Eye (tissue), 1 donor: ENCODE data around the gene SCAP.
A peak's percentile ranks its signal among the peaks of the same experiment; 100 is the strongest.
"Not testable (repeated sequence)": the region's sequence is repeated elsewhere in the genome, so short reads cannot be mapped to it uniquely, and the experiment has no call there.

Experiments used
- DNase-seq: peaks from one replicate; pipeline ENCODE4 v3.0.0-alpha.2; 2015

SCAP gene

DNA sequence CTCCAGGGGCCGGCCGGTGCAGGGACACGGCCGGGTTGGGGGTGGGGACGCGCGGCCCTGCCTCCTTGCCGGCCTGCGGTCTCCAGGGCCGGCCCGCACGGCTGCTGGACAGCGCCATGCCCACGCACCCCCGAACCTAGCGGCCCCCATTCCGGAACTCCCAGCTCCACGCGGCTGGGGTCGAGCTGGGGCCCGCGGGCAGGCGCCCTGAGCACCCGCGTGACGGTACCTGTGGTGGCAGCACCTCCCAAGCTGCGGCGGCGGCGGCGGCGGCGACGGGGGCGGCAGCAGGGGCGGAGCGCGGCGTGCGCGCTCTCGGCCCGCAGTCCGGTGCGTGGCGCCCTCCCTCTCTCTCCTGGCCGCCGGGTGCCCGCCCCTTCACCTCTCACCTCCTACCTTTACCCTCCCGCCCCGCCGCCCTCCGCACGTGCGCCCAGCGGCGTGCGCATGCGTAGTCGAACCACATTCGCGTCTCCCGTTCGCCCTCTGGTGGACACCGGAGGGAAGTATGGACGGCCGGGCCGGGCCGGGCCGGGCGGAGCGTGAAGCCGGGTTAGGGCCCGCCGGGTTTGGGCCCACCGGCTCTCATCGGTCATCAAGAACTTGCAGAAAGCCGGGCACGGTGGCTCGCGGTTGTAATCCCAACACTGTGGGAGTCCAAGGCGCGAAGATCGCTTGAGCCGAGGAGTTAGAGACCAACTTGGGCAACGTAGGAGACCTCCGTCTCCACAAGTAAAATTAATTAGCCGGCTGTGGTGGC is at the start of gene SCAP:
SCAP (minus strand) TSS at position 372 of the 760 bp plus-strand sequence. CDS start 32,948 bp downstream, outside the sequence.
- peak; percentile 97 for DNase-seq

DNA sequence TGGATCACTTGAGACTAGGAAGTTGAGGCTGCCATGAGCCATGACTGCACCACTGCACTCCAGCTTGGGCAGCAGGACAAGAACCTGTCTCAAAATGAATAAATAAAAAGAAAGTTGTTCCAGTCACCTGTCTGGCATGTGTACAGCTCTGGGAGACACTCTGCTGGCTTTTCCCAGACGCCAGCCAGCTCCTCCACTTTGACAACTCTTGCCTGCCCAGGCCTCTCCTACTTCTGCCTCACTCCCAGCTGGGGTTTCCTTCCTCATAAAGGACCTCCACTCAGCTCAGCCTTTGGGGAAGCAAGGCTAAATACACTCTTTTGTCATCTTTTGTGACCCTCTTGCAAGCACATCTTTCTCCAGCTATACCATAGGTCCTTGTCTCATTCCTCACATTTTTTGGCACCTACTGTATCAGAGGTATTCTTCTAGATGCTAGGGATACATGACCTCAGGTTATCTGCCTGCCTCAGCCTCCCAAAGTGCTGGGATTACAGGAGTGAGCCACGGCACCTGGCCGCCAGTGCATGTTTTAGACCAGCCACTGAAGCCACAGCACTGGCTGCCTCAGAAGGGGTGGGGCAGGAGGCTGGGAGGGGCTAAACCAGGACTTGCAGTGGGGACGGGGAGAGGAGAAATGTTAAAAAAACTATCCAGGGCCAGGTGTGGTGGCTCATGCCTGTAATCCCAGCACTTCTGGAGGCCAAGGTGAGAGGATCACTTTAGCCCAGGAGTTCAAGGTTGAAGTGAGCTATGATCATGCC is 47.8 kb upstream of the SCAP start:
- no peak for DNase-seq

DNA sequence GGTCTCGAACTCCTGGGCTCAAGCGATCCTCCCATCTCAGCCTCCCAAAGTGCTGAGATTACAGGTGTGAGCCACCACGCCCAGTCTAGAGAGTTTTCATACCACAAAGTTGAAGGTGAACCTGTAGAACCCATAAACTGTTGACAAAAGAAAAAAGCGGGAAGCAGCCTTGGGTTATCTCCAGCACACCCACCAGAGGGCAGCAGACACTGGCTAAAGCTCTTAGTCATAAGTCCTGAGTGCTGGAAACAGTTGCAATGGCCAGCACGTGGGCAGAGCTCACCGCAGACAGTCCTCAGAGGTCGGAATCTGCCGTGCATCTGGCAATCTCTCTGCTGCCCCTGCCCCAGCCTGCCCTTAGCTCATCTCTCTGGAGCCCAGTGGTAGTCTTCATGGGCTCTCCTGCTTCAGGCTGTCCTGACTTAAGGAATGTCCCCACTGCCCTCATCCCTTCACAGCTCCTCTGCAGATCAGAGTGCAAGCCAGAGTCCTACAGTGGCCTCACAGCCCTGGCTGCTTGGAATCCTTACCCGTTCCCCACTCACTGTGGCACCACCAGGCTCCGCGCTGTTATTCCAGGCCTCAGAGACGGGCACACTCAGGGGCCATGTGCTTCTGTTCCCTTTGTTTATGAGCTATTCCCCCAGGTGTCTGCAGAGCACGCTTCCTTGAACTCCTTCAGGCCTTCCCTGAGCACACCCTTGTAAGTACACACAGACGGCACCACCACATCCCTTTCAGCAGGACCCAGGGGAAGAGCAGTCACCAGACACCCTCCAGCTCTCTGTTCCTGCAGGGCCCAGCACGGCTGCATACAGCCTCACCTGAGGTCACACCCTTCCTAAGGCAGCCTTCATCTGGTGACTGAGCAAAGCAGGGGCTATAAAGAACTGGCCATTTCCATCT is 46.6 kb upstream of the SCAP start:
- DNase-seq = peak; percentile 96

DNA sequence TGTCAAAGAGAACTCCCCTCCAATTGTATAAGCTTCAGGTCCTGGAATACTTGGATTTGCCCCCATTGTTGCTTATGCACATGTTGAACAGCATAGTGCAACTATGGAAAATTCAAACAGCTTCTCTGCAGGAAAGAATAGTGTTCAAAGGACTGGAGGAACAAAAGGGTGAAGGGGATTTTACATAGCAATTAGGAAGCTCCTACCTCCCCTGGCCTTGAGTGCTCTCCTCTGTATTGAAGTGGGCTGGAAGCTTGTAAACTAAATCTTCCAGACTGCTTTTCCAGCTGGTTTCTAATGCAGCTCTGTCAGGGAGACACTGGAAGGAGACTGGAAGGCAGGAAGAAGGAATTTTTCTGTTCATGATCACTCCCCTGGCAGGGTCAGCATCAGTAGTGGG is 45.0 kb upstream of the SCAP start:
- DNase-seq = no peak

DNA sequence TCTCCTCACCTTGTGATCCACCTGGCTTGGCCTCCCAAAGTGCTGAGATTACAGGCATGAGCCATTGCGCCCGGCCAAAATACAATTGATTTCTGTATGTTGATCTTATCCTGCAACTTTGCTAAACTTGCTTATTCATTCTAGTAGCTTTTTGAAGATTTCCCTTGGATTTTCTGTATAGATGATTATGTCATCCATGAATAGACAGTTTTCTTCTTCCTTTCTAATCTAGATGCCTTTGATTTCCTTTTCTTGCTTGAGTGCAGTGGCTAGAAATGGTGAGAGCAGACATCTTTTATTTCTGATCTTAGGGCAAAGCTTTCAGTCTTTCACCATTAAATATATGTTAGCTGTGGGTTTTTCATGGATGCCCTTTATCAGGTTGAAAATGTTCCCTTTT is 42.2 kb upstream of the SCAP start:
- DNase-seq = no peak

DNA sequence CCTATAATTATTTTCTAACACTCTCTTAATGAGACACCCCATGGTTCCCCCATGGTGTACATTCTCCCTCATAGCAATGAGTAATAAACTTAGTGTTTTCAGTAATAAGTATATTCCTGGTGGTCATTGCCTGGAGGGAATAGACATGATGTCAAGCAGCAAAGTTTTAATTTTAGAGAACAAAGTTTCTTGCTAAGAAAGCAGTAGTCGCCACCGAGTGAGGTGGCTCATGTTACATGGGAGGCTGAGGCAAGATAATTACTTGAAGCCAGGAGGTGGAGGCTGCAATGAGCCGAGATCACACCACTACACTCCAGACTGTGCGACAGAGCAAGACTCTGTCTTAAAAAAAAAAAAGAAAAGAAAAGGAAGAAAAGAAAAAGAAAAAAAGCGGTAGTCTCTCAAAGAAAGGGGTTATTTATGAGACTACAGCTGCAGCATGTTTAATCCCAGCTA is 40.2 kb upstream of the SCAP start:
- DNase-seq = peak; percentile 6

DNA sequence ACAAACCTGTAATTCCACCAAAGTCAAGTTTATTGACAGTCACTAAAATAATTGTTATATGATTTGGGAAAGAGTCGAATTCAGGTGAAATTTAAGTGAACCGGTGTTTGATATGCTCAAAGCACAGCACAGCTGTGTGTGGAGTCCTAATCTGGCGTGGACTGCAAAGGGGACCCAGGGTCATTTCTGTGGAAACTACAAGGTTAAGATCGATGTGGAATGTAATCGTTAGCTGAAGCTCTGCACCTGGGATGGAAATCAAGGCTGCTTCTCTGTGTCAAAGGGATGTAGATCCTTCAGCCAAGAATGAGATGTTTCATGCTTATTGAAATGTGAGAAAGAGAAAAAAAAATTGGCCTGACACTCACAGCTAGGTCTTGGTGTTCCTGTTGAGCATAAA is 39.4 kb upstream of the SCAP start:
- no peak for DNase-seq

DNA sequence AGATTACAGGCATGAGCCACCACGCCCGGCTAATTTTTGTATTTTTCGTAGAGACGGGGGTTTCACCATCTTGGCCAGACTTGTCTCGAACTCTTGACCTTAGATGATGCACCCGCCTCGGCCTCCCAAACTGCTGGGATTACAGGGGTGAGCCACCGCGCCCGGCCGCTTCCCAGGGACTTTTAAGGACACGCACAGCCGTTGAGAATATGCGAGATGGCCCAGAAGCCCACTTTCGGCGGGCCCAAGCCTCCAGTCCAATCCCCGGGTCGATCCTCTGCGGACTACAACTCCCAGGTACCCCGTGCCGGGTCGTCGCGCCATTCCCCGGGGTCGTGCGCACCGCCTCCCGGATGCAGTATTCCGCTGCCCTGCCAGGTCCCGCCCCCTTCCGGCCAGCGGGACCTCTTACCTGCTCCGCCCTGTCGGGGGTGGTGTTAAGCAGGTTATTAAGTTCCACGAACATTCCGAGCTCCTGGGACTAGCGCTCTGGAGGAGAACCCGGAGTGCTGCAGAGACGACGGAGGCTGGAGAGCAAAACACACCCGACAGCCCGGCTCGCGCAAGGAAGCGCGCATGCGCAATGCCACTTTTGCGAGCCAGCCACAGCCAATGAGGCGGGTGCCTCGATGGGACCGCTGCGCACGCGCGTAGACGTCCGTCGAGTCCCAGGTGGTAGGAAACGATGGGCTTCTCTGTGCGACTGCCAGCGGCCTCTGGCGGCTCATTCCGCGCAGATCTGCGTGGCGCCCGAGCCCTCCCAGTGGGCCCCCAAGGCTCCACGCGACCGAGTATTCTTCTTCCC is 37.6 kb upstream of the SCAP start, which contains the start of gene ELP6:
ELP6 (minus strand) TSS at position 588 of the 805 bp plus-strand sequence; CDS start at position 466, 122 bp downstream.
- peak; percentile 99 for DNase-seq

DNA sequence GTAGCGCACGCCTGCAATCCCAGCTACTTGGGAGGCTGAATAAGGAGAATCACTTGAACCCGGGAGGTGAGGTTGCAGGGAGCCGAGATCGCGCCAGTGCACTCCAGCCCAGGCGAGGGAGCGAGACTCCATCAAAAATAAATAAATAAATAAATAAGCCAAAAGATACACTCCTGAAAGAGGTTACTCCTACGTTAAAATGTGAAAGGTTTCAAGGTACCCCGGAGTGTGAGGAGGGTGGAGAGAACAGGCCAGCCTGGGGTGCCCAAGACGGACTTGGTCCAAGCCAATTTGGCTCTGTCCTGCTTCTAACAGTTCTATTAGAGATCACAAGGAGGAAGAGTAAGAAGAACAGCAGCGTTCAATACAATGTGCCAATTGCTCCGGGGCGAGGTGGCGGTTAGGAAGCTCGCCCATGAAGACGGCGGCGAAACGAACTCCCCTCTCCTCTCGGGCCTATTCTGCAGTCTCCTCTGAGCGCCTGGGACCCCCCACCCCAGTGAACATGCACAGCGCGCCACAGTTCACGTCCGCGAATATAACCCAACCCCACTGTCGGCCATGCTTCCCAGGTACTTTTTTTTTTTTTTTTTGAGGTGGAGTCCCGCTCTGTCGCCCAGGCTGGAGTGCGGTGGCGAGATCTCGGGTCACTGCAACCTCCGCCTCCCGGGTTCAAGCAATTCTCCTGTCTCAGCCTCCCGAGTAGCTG is 36.8 kb upstream of the SCAP start:
- peak; percentile 57 for DNase-seq

DNA sequence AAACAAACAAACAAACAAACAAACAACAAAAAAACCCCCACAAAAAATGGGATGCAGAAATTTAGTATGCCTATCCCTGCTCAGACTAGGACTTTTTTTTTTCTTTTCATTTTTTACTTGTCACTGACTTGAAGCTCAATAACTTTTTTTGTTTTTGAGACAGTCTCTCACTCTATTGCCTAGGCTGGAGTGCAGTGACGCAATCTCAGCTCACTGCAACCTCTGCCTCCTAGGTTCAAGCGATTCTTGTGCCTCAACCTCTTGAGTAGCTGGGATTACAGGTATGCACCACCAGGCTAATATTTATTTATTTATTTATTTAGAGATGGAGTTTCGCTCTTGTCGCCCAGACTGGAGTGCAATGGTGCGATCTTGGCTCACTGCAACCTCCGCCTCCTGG is 29.5 kb upstream of the SCAP start:
- DNase-seq = not testable (repeated sequence)

DNA sequence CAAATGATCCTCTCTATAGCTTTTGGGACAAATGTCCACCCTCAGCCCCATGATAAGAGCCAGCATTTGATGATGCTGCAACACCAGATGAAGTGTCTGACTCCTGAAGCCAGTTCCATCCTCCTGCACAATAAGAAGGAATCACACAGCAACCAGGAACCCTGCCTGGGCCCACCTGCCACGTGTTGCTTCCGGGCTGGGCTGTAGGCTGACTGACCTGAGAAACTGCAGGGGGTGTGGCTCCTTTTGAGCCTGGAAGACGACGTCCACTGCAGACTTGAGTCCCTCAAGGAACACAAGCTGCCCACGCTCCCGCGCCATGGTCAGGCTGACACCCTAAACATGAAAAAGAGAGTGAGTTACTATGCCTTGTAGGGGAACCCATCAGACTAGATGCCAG is 28.4 kb upstream of the SCAP start:
- no peak for DNase-seq

DNA sequence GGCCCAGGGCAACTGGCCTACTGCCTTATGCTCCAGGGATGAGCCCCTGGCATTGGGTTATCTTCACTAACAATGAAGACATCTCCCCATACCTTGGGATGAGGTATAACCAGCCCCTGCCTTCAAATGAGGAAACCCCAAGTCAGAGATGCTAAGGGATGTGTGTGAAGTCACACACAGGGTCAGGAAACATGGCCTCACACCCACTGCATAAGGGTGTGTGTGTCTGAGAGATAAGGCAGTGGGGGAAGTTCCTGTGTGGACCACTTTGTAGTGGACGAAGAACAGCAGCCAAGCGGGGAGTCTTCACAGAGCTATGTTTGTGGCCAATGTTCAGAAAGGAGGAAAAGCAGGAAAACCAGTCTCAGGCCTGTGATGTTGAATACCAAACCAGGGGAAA is 27.3 kb upstream of the SCAP start:
- no peak for DNase-seq

DNA sequence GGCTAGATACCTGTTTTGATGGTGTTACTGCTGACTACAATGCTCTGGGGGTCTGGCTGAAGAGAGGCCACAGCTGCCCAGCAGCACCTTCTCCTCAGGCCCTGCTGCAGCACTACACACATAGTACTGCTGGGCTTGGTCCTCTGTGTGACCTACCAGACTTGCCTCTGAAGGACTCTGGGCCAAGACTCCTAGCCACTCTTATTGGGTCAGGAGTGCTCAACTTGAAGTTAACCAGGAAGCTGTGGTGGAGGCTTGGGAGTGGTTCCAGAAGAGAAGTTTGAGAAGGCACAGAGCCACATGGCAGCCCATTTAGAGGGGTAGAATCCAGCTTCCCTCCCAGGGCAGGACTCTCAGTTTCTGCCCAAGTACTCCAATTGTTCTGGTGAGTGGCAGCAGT is 21.2 kb upstream of the SCAP start:
- no peak for DNase-seq

DNA sequence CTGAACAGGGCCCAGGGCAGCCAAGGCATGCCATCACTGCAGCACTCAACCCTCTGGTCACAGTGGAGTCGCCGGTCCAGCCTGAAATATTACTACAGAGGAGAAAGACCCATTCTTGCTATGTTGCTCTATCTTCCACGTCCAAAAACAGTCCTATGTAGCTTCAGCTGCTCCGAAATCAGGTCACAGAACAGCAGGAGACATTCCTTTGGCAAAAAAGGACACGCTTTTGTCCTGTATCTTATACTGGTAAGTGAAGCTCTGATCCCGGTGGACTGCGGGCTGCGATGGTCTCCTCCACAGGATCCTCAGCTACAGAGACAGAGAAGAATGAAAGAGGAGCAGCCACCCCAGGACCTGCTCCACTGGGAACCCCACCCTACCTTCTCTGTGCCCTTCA is 20.1 kb upstream of the SCAP start:
- no peak for DNase-seq

DNA sequence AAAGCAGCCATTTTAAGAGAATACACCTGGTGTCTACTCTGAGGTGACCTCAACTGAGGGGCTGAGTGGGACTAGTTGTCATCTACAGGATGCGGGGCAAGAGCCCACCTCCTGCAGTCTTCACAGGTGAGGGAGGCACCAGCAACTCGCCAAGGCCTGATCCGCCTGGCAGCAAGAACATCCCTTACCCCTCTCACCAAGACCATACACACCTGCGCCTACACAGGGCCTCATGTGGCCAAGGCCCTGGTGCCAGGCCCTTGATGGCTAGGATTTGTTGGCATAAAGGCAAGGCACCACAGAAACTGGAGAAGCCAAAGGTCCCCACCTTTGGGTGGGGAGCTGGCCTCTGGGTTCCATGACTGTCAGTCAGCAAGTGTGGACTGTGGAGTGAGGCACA is 19.4 kb upstream of the SCAP start:
- DNase-seq = no peak

DNA sequence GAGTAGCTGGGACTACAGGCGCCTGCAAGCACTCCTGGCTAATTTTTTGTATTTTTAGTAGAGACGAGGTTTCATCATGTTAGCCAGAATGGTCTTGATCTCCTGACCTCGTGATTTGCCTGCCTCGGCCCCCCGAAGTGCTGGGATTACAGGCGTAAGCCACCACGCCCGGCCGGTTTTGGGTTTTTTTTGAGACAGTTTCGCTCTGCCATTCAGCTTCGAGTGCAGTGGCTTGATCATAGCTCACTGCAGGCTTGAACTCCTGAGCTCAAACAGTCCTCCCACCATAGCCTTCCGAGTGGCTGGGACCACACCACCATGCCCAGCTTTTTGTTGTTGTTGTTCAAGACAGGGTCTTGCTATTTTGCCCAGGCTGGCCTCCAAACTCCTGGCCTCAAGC is 16.0 kb upstream of the SCAP start:
- no peak for DNase-seq

DNA sequence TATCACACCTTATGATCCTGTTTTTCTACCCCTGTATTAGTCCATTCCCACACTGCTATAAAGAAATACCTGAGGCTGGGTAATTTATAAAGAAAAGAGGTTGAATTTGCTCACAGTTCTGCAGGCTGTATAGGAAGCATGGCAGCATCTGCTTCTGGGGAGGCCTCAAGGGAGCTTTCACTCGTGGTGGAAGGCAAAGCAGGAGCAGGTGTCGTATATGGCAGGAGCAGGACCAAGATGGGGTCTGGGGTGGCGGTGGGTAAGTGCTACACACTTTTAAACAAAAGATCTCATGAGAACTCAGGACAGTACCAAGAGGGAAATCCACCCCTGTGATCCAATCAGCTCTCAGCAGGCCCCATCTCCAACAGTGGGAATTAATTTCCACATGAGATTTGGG is 15.4 kb upstream of the SCAP start:
- DNase-seq = peak; percentile 41

DNA sequence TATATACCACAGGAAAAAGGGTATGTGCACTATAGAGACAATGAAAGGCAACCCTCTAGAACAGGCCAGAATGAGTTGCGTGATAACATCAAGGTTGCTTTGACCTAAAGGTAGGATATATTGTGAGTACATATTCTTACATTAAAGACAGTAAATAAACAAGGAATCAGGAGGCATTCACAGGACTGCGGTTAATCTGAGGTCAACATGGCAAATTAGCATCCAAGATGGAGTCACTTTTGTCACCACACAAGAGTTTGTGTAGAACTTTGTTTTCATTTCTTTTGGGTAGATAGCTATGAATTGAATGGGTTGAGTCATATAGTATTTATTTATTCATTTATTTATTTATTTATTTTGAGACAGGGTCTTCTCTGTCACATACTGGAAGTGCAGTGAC is 11.5 kb upstream of the SCAP start:
- DNase-seq = no peak

DNA sequence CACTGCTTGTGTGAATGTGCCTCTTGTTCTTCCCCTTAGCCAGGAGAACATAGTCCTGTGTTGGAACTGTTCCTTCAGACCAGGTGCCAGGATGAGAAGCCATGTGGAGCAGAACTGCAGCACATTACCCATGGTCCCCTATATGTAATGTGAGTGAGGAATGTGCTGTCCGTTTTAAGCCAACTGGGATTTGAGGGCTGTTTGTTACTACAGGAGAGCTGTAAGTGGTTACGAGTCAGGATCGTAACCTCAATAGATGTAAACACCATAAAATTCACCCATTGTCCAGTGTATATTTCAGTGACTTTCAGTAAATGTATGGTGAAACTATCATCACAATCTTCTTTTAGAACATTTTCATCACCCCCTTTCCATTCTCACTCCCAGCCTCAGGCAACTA is 10.1 kb upstream of the SCAP start:
- DNase-seq = no peak

DNA sequence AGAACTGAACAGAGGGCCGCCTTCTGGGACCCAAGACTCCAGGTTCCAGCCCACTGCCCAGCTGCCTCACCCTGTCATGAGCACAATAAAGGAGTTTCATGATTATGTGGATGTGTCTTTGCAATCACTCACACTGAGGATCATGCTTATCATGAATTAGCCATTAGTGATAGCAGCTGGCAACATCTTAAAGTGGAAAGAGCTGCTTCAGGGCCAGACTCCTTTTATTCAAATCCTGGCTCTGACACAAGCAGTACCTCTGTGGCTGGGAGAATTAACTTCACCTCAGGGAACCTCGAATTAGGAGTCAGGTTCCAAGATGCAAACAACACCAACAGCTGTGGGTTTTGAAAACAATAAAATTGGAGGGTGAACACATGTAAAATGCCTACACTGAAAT is 6.6 kb upstream of the SCAP start:
- peak; percentile 43 for DNase-seq

DNA sequence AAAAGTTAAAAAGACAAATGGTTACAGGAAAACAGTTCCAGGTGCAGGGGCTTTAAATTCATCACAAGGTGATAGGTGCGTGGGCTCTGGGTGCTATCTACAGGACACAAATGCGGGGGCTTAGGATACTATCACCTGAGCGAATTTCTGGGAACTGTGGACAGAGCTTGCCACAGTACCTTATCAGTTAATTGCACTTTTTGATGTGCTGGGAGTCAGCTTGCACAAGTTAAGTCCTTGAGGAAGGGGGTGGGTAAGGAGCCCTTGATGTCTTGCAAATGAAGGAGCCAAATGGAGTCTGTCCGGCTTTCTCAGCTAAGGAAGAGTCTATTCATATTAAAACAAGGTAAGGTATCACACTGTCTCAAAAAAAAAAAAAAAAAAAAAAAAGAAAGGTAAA is 6.0 kb upstream of the SCAP start:
- DNase-seq = not testable (repeated sequence)

DNA sequence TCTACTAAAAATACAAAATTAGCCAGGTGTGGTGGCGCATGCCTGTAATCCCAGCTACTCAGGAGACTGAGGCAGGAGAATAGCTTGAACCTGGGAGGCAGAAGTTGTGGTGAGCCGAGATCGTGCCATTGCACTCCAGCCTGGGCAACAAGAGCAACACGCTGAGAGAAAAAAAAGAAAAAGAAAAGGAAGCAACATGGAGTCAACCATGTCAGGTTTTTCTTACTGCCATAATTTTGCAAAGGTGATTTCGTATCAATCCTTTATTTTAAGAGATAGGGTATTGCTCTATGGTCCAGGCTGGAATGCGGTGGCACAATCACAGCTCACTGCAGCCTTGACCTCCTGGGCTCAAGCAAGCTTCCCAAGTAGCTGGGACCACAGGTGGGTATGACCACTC is 4.5 kb upstream of the SCAP start:
- DNase-seq = not testable (repeated sequence)
